Measurements from ENCODE around the gene BPIFB2. TPM values are rescaled to one million over a fixed set of nuclear protein-coding genes. Genes with fewer than 3 reads are reported as not detected.
A peak's percentile ranks its signal among the peaks of the same experiment; 100 is the strongest.

Gene BPIFB2
- total and polyA plus RNA-seq, 2 donors from 2014 or later: not detected

- H3K4me1 ChIP-seq (ENCODE audit: control insufficient read depth in 2 of 3, insufficient read depth in 2 of 3, low read depth in 1 of 3, low read length in 3 of 3): no peaks in the 10 kb centered on the region
- TF ChIP-seq CTCF (IDR thresholded peaks at IDR 0.05; ENCODE audit: borderline replicate concordance, extremely low read depth, insufficient read depth): no peak
- H3K9me3 ChIP-seq (ENCODE audit: control insufficient read depth in 2 of 3, insufficient read depth in 1 of 3, low read length in 3 of 3): no peaks in the 10 kb centered on the region
- H3K36me3 ChIP-seq (ENCODE audit: control insufficient read depth in 2 of 3, insufficient read depth in 3 of 3, low read length in 3 of 3): no peaks in the 10 kb centered on the region
- intact Hi-C loops (cut with DNase I): no loop called here
- FAIRE-seq (no peak), DNase-seq (peak in 1 of 5 donors; percentile 44)
- H3K4me3 ChIP-seq (ENCODE audit: low read length in 3 of 3): no peak overlapping the region
- H3K27me3 ChIP-seq (ENCODE audit: control insufficient read depth, insufficient read depth, low read length): no peaks in the 10 kb centered on the region
- no peak overlapping the region for H3K9ac ChIP-seq (ENCODE audit: low read length in 3 of 3)
- H3K27ac ChIP-seq (ENCODE audit: low read depth in 2 of 2, low read length in 2 of 2): no peak overlapping the region
Measured at GRCh38 chr20:32975698-32976674, 31.5 kb upstream of the BPIFB2 start.

DNA sequence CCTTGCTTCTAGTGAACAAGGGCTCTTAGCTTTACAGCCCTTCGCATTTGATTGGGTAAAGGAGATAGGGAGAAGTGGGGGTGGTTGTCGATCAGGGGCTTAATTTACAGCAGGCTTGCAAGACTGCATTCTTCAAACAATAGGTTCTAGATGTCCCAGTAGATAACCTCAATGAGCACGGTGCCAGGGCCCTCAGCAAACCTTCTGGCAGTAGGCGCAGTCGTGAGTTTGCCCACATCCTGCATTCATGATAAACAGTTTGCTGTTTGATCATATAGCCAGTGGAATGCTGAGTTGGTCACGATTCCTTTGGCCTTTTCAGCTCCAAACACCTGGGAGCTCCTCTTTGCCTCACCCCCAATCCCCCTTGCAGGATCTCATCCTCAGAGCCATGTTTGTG lies 30.8 kb upstream of the BPIFB2 start:
- no peak overlapping the region for H3K4me3 ChIP-seq (ENCODE audit: low read length in 3 of 3)

DNA sequence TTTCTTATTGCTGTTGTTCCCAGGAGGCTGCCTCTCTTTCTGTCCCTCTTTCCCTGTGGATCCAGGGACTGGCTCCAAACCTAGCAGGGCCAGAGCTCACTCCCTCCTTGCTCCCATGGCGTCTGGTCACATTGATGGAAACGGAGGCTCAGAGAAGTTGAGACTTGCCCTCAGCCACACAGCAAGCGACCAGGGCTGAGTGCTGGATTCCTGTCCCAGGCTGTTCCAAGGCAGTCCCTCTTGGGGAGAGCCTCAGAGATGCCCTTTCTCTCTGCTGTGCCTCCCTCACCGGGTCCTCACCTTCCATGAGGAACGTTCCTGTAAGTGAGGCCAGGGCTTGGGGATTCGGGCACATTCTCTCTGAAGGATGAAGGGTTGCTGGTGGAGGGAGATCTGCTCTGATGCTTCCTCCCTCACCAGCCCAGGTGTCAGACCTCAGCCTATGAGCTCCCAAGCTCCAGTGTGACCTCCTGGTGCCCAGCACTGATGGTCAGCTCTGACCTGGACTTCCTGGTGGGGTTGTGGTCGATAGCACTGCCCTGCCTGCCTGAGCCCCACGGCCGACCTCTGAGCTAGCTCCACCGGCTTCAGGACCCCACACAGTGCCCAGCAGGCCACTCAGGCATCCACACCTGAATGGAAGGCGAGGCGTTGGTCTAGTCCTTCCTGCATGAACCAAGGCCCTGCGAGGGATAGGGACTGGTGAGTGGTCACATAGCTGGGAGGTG lies 30.1 kb upstream of the BPIFB2 start:
- peak in 1 of 5 donors; percentile 45 for DNase-seq
- H3K4me1 ChIP-seq (ENCODE audit: control insufficient read depth in 2 of 3, insufficient read depth in 2 of 3, low read depth in 1 of 3, low read length in 3 of 3): no peaks in the 10 kb centered on the region
- no peaks in the 10 kb centered on the region for H3K27me3 ChIP-seq (ENCODE audit: control insufficient read depth, insufficient read depth, low read length)
- H3K9ac ChIP-seq (ENCODE audit: low read length in 3 of 3): no peak overlapping the region
- no peak for TF ChIP-seq CTCF (IDR thresholded peaks at IDR 0.05; ENCODE audit: borderline replicate concordance, extremely low read depth, insufficient read depth)
- no peak overlapping the region for H3K27ac ChIP-seq (ENCODE audit: low read depth in 2 of 2, low read length in 2 of 2)
- H3K4me3 ChIP-seq (ENCODE audit: low read length in 3 of 3): no peak overlapping the region
- intact Hi-C loops (cut with DNase I): no loop called here
- H3K9me3 ChIP-seq (ENCODE audit: control insufficient read depth in 2 of 3, insufficient read depth in 1 of 3, low read length in 3 of 3): no peaks in the 10 kb centered on the region
- H3K36me3 ChIP-seq (ENCODE audit: control insufficient read depth in 2 of 3, insufficient read depth in 3 of 3, low read length in 3 of 3): no peaks in the 10 kb centered on the region
- FAIRE-seq: no peak

More for the DNA sequence above, 30.8 kb upstream of the BPIFB2 start:
- Histone ChIP-seq H3K4me1 (ENCODE audit: control insufficient read depth in 2 of 3, insufficient read depth in 2 of 3, low read depth in 1 of 3, low read length in 3 of 3) (no peaks in the 10 kb centered on the region), H3K27ac (ENCODE audit: low read depth in 2 of 2, low read length in 2 of 2) (no peak overlapping the region), H3K9ac (ENCODE audit: low read length in 3 of 3) (no peak overlapping the region), H3K27me3 (ENCODE audit: control insufficient read depth, insufficient read depth, low read length) (no peaks in the 10 kb centered on the region), H3K36me3 (ENCODE audit: control insufficient read depth in 2 of 3, insufficient read depth in 3 of 3, low read length in 3 of 3) (no peaks in the 10 kb centered on the region), H3K9me3 (ENCODE audit: control insufficient read depth in 2 of 3, insufficient read depth in 1 of 3, low read length in 3 of 3) (no peaks in the 10 kb centered on the region)
- no peak for TF ChIP-seq CTCF (IDR thresholded peaks at IDR 0.05; ENCODE audit: borderline replicate concordance, extremely low read depth, insufficient read depth)
- intact Hi-C loops (cut with DNase I): no loop called here
- FAIRE-seq: no peak
- peak in 1 of 5 donors; percentile 21 for DNase-seq
